A549 (cell line): ENCODE results near the gene UFSP1.

Source experiments
- EHF ChIP-seq: fragments of 250-450 bp; sonication (Bioruptor Pico); IDR thresholded peaks from 2 replicates; pipeline ENCODE4 v1.5.0; 2020; ENCODE audit warnings: mild to moderate bottlenecking
- FOSL2 ChIP-seq, 2 experiments: fragments of 450-650 bp in 1 of 2; fragments of >200 bp in 1 of 2; sonication (Bioruptor Twin) in 1 of 2; formaldehyde crosslinking; IDR thresholded peaks; 2 replicates each; pipeline versions ENCODE4 v1.5.0 to v1.6.1; 2016 to 2020; ENCODE audit warnings: mild to moderate bottlenecking in 1 of 2, moderate library complexity in 1 of 2
- NFE2L2 ChIP-seq: fragments of 150-350 bp; conservative IDR thresholded peaks from 2 replicates; pipeline ENCODE4 v1.6.1; 2014; ENCODE audit warnings: low read length
- POLR2A ChIP-seq: IDR thresholded peaks from 2 replicates; pipeline ENCODE4 v1.6.1; 2012; ENCODE audit warnings: mild to moderate bottlenecking, low read length
- TF ChIP-seq, protein P1 (sequence below): fragments of >200 bp; sonication (Bioruptor Twin); formaldehyde crosslinking; IDR thresholded peaks from 3 replicates; pipeline ENCODE4 v1.5.1; 2016
- TF ChIP-seq, protein P2 (sequence below): IDR thresholded peaks from 2 replicates; pipeline ENCODE4 v1.6.1; 2012; ENCODE audit warnings: low read depth, borderline replicate concordance

DNA sequence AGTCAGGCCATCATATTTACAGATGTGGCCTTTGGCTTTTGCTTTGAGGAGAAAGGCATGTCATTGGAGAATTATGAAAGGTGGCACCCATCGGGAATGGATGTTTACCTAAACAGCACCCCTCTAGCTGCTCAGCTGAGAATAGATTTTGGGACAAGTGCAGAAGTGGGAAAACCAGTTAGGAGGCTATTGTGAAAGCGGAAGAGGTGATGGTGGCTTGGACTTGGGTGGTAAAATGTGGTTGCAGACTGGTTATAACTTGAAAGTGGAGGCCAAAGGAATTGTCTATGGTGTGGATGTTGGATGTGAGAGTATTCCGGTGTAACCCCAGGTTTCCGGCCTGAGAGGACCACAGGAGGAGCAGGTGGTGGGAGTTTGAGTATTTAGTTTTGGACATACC, 42.2 kb downstream of the UFSP1 start:
- no peak for TF ChIP-seq EHF (CRISPR knock-in tag)
- TF ChIP-seq FOSL2 (IDR thresholded peaks at IDR 0.05) = no peak
- no peak for TF ChIP-seq FOSL2 (CRISPR knock-in tag; IDR thresholded peaks at IDR 0.05)
- TF ChIP-seq POLR2A = no peak
- TF ChIP-seq, protein P1, sequence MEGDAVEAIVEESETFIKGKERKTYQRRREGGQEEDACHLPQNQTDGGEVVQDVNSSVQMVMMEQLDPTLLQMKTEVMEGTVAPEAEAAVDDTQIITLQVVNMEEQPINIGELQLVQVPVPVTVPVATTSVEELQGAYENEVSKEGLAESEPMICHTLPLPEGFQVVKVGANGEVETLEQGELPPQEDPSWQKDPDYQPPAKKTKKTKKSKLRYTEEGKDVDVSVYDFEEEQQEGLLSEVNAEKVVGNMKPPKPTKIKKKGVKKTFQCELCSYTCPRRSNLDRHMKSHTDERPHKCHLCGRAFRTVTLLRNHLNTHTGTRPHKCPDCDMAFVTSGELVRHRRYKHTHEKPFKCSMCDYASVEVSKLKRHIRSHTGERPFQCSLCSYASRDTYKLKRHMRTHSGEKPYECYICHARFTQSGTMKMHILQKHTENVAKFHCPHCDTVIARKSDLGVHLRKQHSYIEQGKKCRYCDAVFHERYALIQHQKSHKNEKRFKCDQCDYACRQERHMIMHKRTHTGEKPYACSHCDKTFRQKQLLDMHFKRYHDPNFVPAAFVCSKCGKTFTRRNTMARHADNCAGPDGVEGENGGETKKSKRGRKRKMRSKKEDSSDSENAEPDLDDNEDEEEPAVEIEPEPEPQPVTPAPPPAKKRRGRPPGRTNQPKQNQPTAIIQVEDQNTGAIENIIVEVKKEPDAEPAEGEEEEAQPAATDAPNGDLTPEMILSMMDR = no peak
- TF ChIP-seq NFE2L2 = no peak
- TF ChIP-seq, protein P2, sequence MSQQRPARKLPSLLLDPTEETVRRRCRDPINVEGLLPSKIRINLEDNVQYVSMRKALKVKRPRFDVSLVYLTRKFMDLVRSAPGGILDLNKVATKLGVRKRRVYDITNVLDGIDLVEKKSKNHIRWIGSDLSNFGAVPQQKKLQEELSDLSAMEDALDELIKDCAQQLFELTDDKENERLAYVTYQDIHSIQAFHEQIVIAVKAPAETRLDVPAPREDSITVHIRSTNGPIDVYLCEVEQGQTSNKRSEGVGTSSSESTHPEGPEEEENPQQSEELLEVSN = no peak
